A549 (cell line): ENCODE data around the gene MRPL28. TPM values are rescaled to one million over a fixed set of nuclear protein-coding genes. Genes with fewer than 3 reads are reported as not detected.
"Not testable (repeated sequence)": the region's sequence is repeated elsewhere in the genome, so short reads cannot be mapped to it uniquely, and the experiment has no call there.

ENCODE experiments used
- ATAC-seq, 2 experiments: fragments of 200-7000 bp in 1 of 2; fragments of >200 bp in 1 of 2; cut with Nextera tagmentation in 1 of 2; cut with Tn5 transposase in 1 of 2; 3 replicates each; pipeline versions ENCODE4 v1.8.0 to v1.9.1; 2018 to 2020; ENCODE audit warnings: mild to moderate bottlenecking in 1 of 2, moderate library complexity in 1 of 2
- CTCF ChIA-PET: fragments of 300-600 bp; sonication (Branson Sonifier 250); formaldehyde crosslinking; extraction: SDS; loops from one replicate; lab custom pipeline; 2021; ENCODE audit warnings: antibody characterized with exemption, inconsistent platforms; lab: Yijun Ruan, JAX
- POLR2A ChIA-PET: fragments of 350-600 bp; formaldehyde crosslinking; extraction: SDS; loops from one replicate; lab custom pipeline; 2021; ENCODE audit warnings: antibody characterized with exemption, inconsistent platforms; lab: Yijun Ruan, JAX
- DNase-seq, 2 experiments: peaks; one replicate each; pipeline versions ENCODE4 v3.0.0 to v3.0.0-alpha.2; 2011 to 2016; ENCODE audit warnings: low read depth in 1 of 2, low spot score in 1 of 2
- FAIRE-seq: peaks from 2 replicates; lab custom pipeline; 2011; peaks lifted over from hg19 to GRCh38; lab: Jason Lieb, UNC
- H3K27ac ChIP-seq, 2 experiments: fragments of >200 bp; sonication (Bioruptor Twin); formaldehyde crosslinking; 3 replicates each; pipeline ENCODE4 v1.5.1; 2016 to 2017
- H3K4me1 ChIP-seq: fragments of >200 bp; sonication (Bioruptor Twin); formaldehyde crosslinking; 3 replicates; pipeline ENCODE4 v1.6.1; 2016
- H3K4me2 ChIP-seq: fragments of >200 bp; sonication (Bioruptor Twin); formaldehyde crosslinking; 3 replicates; pipeline ENCODE4 v1.6.1; 2016
- H3K4me3 ChIP-seq: fragments of >200 bp; sonication (Bioruptor Twin); formaldehyde crosslinking; 3 replicates; pipeline ENCODE4 v1.5.1; 2016
- H3K9me3 ChIP-seq: fragments of >200 bp; sonication (Bioruptor Twin); formaldehyde crosslinking; 3 replicates; pipeline ENCODE4 v1.6.1; 2016
- BHLHE40 ChIP-seq: IDR thresholded peaks from 2 replicates; pipeline ENCODE4 v1.6.1; 2012; ENCODE audit warnings: low read depth, low read length, inconsistent platforms
- CBX2 ChIP-seq: fragments of 200-600 bp; sonication (generic); IDR thresholded peaks from 2 replicates; pipeline ENCODE4 v1.6.1; 2016; ENCODE audit warnings: low read depth, mild to moderate bottlenecking, borderline replicate concordance
- EHF ChIP-seq: fragments of 250-450 bp; sonication (Bioruptor Pico); IDR thresholded peaks from 2 replicates; pipeline ENCODE4 v1.5.0; 2020; ENCODE audit warnings: mild to moderate bottlenecking
- EHMT2 ChIP-seq: fragments of 200-600 bp; sonication (generic); IDR thresholded peaks from 2 replicates; pipeline ENCODE4 v1.6.1; 2016; ENCODE audit warnings: antibody characterized with exemption, low read depth, mild to moderate bottlenecking, moderate library complexity
- HOXB13 ChIP-seq: fragments of 250-450 bp; sonication (Bioruptor Pico); IDR thresholded peaks from 2 replicates; pipeline ENCODE4 v1.5.0; 2020; ENCODE audit warnings: low read depth, mild to moderate bottlenecking, moderate library complexity
- JUN ChIP-seq, 2 experiments: fragments of >200 bp; sonication (Bioruptor Twin); formaldehyde crosslinking; IDR thresholded peaks; 2 replicates in 1 of 2; 3 replicates in 1 of 2; pipeline ENCODE4 v1.6.1; 2016 to 2017
- KDM5A ChIP-seq: fragments of 200-600 bp; sonication (generic); IDR thresholded peaks from 2 replicates; pipeline ENCODE4 v1.6.1; 2016; ENCODE audit warnings: antibody characterized with exemption, mild to moderate bottlenecking
- MAFK ChIP-seq: fragments of 450-650 bp; IDR thresholded peaks from 2 replicates; pipeline ENCODE4 v1.6.1; 2014; ENCODE audit not compliant: partially characterized antibody
- MAZ ChIP-seq: fragments of 150-350 bp; IDR thresholded peaks from 2 replicates; pipeline ENCODE4 v1.6.1; 2014; ENCODE audit warnings: antibody characterized with exemption, low read depth, low read length, borderline replicate concordance
- MYC ChIP-seq: IDR thresholded peaks from 2 replicates; pipeline ENCODE4 v1.6.1; 2012; ENCODE audit warnings: mild to moderate bottlenecking, inconsistent platforms, low read length, improper control_type of control experiment, borderline replicate concordance
- NFE2L2 ChIP-seq: fragments of 150-350 bp; conservative IDR thresholded peaks from 2 replicates; pipeline ENCODE4 v1.6.1; 2014; ENCODE audit warnings: low read length
- NPAS2 ChIP-seq: fragments of 250-450 bp; sonication (Bioruptor Pico); IDR thresholded peaks from 2 replicates; pipeline ENCODE4 v1.8.0; 2022; ENCODE audit warnings: mild to moderate bottlenecking, moderate library complexity, borderline replicate concordance
- RNF2 ChIP-seq: fragments of 200-600 bp; sonication (generic); IDR thresholded peaks from 2 replicates; pipeline ENCODE4 v1.6.1; 2016; ENCODE audit warnings: low read depth, mild to moderate bottlenecking, antibody characterized with exemption, moderate library complexity, borderline replicate concordance
- SREBF2 ChIP-seq: fragments of 450-650 bp; IDR thresholded peaks from 2 replicates; pipeline ENCODE4 v1.6.1; 2014; ENCODE audit warnings: mild to moderate bottlenecking, moderate library complexity
- TP53 ChIP-seq: fragments of 250-450 bp; sonication (Bioruptor Pico); IDR thresholded peaks from 2 replicates; pipeline ENCODE4 v1.5.0; 2021; ENCODE audit warnings: mild to moderate bottlenecking, moderate library complexity
- ZC3H11A ChIP-seq: fragments of 450-650 bp; IDR thresholded peaks from 2 replicates; pipeline ENCODE4 v1.6.1; 2014; ENCODE audit warnings: antibody characterized with exemption, mild to moderate bottlenecking
- ZNF302 ChIP-seq: fragments of 250-450 bp; sonication (Bioruptor Pico); IDR thresholded peaks from 2 replicates; pipeline ENCODE4 v1.9.0; 2021; ENCODE audit warnings: inconsistent platforms, mild to moderate bottlenecking, moderate library complexity
- WGBS: methylation state at CpG from one replicate; pipeline ENCODE4 v1.1.6; 2017; ENCODE audit errors: missing lambda C conversion rate; 5-methylcytosine and 5-hydroxymethylcytosine counted together
- polyA plus RNA-seq, 4 experiments: library from polyadenylated mRNA; depleted of rRNA in 3 of 4; stranded (reverse); fragments of >200 nt; fragmentation: RNase III in 1 of 4; extraction: RNeasy Plus Mini Kit Qiagen cat#74134 plus additional on column Dnase treatment in 1 of 4; gene quantifications; 2 replicates in 3 of 4; 3 replicates in 1 of 4; pipeline ENCODE4 v1.2.3, GENCODE V29; 2011 to 2017
- TF ChIP-seq, protein P1 (sequence below): fragments of >200 bp; sonication (Bioruptor Twin); formaldehyde crosslinking; IDR thresholded peaks from 3 replicates; pipeline ENCODE4 v1.6.1; 2016
- TF ChIP-seq, protein P2 (sequence below): fragments of >200 bp; sonication (Bioruptor Twin); formaldehyde crosslinking; IDR thresholded peaks from 2 replicates; pipeline ENCODE4 v1.6.1; 2016
- TF ChIP-seq, protein P3 (sequence below): IDR thresholded peaks from 2 replicates; pipeline ENCODE4 v1.6.1; 2012; ENCODE audit warnings: low read depth, borderline replicate concordance

The MRPL28 gene
- polyA plus RNA-seq, 2 of the 4 experiments (the other 2 are of a cell fraction): 130 to 139 TPM

DNA sequence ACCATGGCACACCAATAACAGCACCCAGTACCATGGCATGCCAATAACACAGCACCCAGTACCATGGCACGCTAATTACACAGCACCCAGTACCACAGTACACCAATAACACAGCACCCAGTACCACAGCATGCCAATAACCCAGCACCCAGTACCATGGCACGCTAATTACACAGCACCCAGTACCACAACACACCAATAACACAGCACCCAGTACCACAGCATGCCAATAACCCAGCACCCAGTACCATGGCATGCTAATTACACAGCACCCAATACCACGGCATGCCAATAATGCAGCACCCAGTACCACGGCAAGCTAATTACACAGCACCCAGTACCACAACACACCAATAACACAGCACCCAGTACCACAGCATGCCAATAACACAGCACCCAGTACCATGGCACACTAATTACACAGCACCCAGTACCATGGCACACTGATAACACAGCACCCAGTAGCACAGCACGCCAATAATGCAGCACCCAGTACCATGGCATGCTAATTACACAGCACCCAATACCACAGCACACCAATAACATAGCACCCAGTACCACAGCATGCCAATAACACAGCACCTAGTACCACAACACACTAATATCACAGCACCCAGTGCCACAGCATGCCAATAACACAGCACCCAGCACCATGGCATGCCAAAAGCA lies 36.0 kb downstream of the MRPL28 start:
- H3K4me2 ChIP-seq, POLR2A ChIA-PET, DNase-seq, H3K9me3 ChIP-seq, H3K4me3 ChIP-seq, H3K4me1 ChIP-seq, FAIRE-seq, H3K27ac ChIP-seq, ATAC-seq: not testable (repeated sequence)
- CTCF ChIA-PET: interaction anchor here (2.0 kb wide), 1 partner anchor 11 kb away, joined by 4 read pairs; no protein-coding TSS in a partner anchor
- WGBS: 89% methylated on average over 4 of the region's 5 CpGs

DNA sequence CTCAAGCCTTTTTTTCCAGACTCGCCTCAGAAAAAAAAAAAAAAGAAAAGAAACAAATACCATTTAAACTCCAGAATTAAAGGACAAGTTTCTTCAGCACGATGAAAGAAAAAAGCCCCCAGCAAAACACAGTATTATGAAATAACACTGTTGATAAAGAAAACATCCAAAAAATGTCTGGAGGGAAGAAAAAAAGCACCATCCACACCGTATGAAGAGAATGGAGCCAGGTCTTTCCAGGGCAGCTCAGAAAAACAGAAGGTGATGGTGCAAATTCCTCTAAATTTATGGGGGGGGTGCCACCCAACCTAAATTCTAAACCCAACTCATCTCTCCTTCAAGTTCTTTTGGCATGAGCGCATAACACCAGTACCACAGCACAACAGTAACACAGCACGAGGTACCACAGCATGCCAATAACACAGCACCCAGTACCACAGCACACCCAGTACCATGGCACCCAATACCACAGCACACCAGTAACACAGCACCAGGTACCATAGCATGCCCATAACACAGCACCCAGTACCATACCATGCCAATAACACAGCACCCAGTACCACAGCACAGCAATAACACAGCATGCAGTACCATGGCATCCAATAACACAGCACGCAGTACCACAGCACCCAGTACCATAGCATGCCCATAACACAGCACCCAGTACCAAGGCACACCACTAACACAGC lies 36.8 kb downstream of the MRPL28 start:
- DNase-seq: no peak
- 0 out of 6 replicates have a peak, but pooled peaks of 1 of the 2 experiments have one; percentile 27 for ATAC-seq
- Histone ChIP-seq H3K4me1 (peaks cover 12% of the 10 kb centered on the region), H3K9me3 (no peaks in the 10 kb centered on the region), H3K4me3 (no peak overlapping the region), H3K4me2 (no peak overlapping the region), H3K27ac (peak overlapping the region in 1 of 2 experiments; percentile 21; a peak in 1 of 6 replicates)
- ChIA-PET POLR2A (no interaction called here), CTCF (no interaction called here)
- WGBS: 79% methylated on average over 6 of the region's 6 CpGs
- no peak for TF ChIP-seq EHMT2
- no peak for TF ChIP-seq ZC3H11A
- no peak for TF ChIP-seq JUN (IDR thresholded peaks at IDR 0.05)
- no peak for TF ChIP-seq HOXB13 (CRISPR knock-in tag)
- TF ChIP-seq MAFK: no peak
- no peak for TF ChIP-seq EHF (CRISPR knock-in tag)
- TF ChIP-seq MYC: no peak
- no peak for TF ChIP-seq NPAS2 (CRISPR knock-in tag)
- no peak for TF ChIP-seq TP53
- TF ChIP-seq RNF2: no peak
- no peak for TF ChIP-seq BHLHE40
- no peak for FAIRE-seq

DNA sequence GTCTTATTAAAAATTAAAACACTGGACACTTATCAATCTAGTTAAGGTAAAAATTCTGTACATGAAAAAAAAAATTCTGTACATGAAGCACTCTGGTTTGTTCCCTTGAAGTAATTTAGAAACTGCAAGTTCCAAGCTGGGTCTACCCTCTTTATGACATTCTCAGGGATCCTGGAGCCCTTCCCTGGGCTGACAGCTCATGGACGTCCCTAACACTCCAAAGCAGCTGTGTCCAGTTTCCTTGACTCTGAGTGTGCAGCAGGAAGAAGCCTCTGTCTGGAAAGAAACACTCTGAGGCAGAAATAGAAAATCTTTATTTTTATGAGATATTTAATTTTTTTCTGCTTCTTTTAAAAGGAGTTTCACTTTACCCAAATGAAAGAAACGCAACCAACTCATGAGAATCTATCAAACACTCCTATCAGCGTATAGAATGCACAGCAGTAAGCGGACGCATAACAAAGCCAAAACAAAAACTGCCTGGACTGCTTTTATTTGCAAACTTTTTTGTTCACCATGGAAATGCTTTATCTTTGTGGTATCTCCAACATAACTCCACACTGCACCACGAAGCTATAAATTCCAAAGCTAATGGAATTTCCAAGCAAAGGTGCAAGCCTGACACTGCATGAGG lies 39.0 kb downstream of the MRPL28 start:
- FAIRE-seq: not testable (repeated sequence)
- CTCF ChIA-PET: interaction anchor here (0.8 to 1.1 kb wide), 2 partner anchors 31 to 234 kb away, joined by 3 read pairs; no protein-coding TSS in a partner anchor

DNA sequence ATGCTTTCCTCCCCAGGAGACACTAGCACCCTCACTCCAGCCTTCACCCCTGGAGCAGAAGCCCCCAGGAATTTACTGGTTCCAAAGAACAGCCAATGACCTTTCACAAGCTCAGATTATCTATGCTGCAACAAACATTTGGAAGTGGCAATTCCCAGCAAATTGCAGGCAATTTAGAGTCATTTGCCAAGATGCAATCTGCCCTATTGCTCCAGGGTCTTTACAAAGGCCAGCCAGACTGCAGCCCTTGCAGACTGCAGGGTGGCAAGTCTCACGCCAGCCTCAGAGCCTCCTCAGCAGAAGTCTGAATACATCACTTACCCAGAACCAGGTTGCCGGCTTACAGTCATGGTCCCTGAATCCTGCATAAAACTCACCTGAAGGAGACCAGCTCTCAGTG lies 39.6 kb downstream of the MRPL28 start:
- H3K27ac ChIP-seq: peak overlapping the region in 1 of 2 experiments; percentile 6; a peak in 1 of 6 replicates
- WGBS: 96% methylated on average over 2 of the region's 2 CpGs

More for the DNA sequence above, 39.0 kb downstream of the MRPL28 start:
- H3K4me3 ChIP-seq, POLR2A ChIA-PET, H3K9me3 ChIP-seq, ATAC-seq, DNase-seq, H3K4me2 ChIP-seq: not testable (repeated sequence)
- WGBS: 76% methylated on average over 6 of the region's 6 CpGs
- H3K27ac ChIP-seq: 0 out of 6 replicates have a peak overlapping the region, but pooled peaks of 1 of the 2 experiments have one; percentile 6
- peaks cover 32% of the 10 kb centered on the region for H3K4me1 ChIP-seq

More for the DNA sequence above, 39.6 kb downstream of the MRPL28 start:
- no peaks in the 10 kb centered on the region for H3K9me3 ChIP-seq
- FAIRE-seq: no peak
- H3K4me1 ChIP-seq: peaks cover 36% of the 10 kb centered on the region
- CTCF ChIA-PET: no interaction called here
- TF ChIP-seq HOXB13 (CRISPR knock-in tag): no peak
- TF ChIP-seq NFE2L2: no peak
- TF ChIP-seq, protein P1, sequence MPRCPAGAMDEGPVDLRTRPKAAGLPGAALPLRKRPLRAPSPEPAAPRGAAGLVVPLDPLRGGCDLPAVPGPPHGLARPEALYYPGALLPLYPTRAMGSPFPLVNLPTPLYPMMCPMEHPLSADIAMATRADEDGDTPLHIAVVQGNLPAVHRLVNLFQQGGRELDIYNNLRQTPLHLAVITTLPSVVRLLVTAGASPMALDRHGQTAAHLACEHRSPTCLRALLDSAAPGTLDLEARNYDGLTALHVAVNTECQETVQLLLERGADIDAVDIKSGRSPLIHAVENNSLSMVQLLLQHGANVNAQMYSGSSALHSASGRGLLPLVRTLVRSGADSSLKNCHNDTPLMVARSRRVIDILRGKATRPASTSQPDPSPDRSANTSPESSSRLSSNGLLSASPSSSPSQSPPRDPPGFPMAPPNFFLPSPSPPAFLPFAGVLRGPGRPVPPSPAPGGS: no peak
- TF ChIP-seq SREBF2: no peak
- TF ChIP-seq EHF (CRISPR knock-in tag): no peak
- TF ChIP-seq KDM5A: no peak
- TF ChIP-seq CBX2: no peak
- TF ChIP-seq, protein P2, sequence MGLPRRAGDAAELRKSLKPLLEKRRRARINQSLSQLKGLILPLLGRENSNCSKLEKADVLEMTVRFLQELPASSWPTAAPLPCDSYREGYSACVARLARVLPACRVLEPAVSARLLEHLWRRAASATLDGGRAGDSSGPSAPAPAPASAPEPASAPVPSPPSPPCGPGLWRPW: no peak
- TF ChIP-seq EHMT2: no peak
- TF ChIP-seq, protein P3, sequence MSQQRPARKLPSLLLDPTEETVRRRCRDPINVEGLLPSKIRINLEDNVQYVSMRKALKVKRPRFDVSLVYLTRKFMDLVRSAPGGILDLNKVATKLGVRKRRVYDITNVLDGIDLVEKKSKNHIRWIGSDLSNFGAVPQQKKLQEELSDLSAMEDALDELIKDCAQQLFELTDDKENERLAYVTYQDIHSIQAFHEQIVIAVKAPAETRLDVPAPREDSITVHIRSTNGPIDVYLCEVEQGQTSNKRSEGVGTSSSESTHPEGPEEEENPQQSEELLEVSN: no peak
- no peak for TF ChIP-seq MAZ
- no peak for TF ChIP-seq ZNF302 (CRISPR knock-in tag)
- H3K4me3 ChIP-seq: no peak overlapping the region
- POLR2A ChIA-PET: no interaction called here
- ATAC-seq: no peak
- H3K4me2 ChIP-seq: no peak overlapping the region
- DNase-seq: no peak
